RWPE2 (cell line): ENCODE data around the gene URB2.
"Not testable (repeated sequence)": the region's sequence is repeated elsewhere in the genome, so short reads cannot be mapped to it uniquely, and the experiment has no call there.

Experiments used
- ATAC-seq: fragments of 200-7000 bp; cut with Tn5 transposase; 3 replicates; pipeline ENCODE4 v1.9.1; 2021; ENCODE audit warnings: low read depth
- DNase-seq: peaks from one replicate; pipeline ENCODE4 v3.0.0-alpha.2; 2020; ENCODE audit warnings: low spot score
- H3K27ac ChIP-seq: fragments of 450-650 bp; 2 replicates; pipeline ENCODE4 v1.5.1; 2017; ENCODE audit warnings: mild to moderate bottlenecking; ENCODE audit not compliant: poor library complexity, severe bottlenecking
- H3K27me3 ChIP-seq: fragments of 250-450 bp; sonication (Bioruptor Pico); 2 replicates; pipeline ENCODE4 v1.5.1; 2021; ENCODE audit warnings: mild to moderate bottlenecking, moderate library complexity; ENCODE audit not compliant: insufficient read depth, poor library complexity, severe bottlenecking
- H3K36me3 ChIP-seq: fragments of 250-450 bp; sonication (Bioruptor Pico); 2 replicates; pipeline ENCODE4 v1.5.1; 2020; ENCODE audit warnings: low read depth, mild to moderate bottlenecking, moderate library complexity
- H3K4me1 ChIP-seq: fragments of 250-450 bp; sonication (Bioruptor Pico); 2 replicates; pipeline ENCODE4 v1.5.1; 2021; ENCODE audit warnings: mild to moderate bottlenecking, moderate library complexity; ENCODE audit not compliant: insufficient read depth, poor library complexity, severe bottlenecking
- H3K4me3 ChIP-seq: fragments of 250-450 bp; sonication (Bioruptor Pico); 2 replicates; pipeline ENCODE4 v1.5.1; 2021; ENCODE audit warnings: mild to moderate bottlenecking, moderate library complexity; ENCODE audit not compliant: severe bottlenecking
- H3K9me3 ChIP-seq: fragments of 250-450 bp; sonication (Bioruptor Pico); 2 replicates; pipeline ENCODE4 v1.5.1; 2021; ENCODE audit warnings: mild to moderate bottlenecking, moderate library complexity; ENCODE audit not compliant: severe bottlenecking
- TF ChIP-seq, protein P1 (sequence below): fragments of 450-650 bp; IDR thresholded peaks from one replicate; pipeline ENCODE4 v1.5.1; 2017; ENCODE audit warnings: mild to moderate bottlenecking, moderate library complexity; ENCODE audit not compliant: poor library complexity, severe bottlenecking

Gene URB2

DNA sequence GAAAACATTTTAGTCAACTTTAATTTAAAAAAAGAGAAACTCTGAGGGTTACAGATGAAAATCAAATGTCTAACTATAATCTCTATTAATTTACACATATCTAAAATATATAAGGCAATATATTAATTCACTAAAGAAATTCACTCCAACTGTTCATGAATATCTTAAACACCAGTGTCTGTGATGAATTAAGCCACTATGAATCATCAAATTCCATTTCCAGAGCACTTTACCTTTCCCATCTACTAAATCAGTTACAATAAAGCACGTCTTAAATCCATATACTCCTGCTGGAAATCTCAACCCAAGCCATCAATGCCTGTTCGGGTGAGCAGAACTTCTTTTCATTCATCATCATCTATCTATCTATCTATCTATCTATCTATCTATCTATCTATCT, 4.4 kb upstream of the URB2 start:
- Histone ChIP-seq H3K9me3 (no peaks in the 10 kb centered on the region), H3K4me1 (no peaks in the 10 kb centered on the region), H3K27ac (no peak overlapping the region), H3K36me3 (peaks cover 4% of the 10 kb centered on the region; the same call in 1 of the 2 replicates), H3K27me3 (no peaks in the 10 kb centered on the region), H3K4me3 (no peak overlapping the region)
- TF ChIP-seq, protein P1, sequence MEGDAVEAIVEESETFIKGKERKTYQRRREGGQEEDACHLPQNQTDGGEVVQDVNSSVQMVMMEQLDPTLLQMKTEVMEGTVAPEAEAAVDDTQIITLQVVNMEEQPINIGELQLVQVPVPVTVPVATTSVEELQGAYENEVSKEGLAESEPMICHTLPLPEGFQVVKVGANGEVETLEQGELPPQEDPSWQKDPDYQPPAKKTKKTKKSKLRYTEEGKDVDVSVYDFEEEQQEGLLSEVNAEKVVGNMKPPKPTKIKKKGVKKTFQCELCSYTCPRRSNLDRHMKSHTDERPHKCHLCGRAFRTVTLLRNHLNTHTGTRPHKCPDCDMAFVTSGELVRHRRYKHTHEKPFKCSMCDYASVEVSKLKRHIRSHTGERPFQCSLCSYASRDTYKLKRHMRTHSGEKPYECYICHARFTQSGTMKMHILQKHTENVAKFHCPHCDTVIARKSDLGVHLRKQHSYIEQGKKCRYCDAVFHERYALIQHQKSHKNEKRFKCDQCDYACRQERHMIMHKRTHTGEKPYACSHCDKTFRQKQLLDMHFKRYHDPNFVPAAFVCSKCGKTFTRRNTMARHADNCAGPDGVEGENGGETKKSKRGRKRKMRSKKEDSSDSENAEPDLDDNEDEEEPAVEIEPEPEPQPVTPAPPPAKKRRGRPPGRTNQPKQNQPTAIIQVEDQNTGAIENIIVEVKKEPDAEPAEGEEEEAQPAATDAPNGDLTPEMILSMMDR, result no peak
- DNase-seq (no peak), ATAC-seq (no peak)

DNA sequence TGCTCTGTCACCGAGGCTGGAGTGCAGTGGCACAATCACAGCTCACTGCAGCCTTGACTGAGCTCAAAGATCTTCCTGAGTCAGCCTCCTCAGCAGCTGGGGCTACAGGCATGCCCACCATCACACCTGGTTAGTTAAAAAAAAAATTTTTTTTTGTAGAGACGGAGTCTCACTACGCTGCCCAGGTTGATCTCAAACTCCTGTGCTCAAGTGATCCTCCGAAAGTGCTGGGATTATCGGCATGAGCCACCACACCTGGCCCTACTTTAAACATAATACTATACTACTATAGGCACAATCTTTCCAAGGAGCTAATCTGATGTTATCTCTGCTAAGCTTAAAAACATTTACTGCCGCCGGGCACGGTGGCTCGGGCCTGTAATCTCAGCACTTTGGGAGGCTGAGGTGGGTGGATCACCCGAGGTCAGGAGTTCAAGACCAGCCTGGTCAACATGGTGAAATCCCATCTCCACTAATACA, 3.4 kb upstream of the URB2 start:
- not testable (repeated sequence) for H3K27ac ChIP-seq

DNA sequence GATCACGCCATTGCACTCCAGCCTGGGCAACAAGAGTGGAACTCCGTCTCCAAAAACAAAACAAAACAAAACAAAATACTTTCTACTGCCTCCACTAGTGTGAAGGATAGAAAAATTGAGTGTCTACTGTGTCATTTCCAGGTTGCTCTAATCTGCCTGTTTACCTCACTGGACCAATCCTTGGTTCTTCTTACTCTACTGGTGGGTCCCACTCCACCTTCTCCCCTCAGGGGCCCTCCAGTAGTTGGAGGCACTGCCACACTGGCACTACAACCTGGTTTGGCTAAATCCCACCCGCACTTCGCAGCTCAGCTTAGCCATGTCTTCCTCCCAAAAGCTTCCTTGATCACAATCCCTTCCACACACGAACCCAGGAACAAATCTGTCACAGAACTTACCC, 2.8 kb upstream of the URB2 start:
- H3K4me1 ChIP-seq, result no peaks in the 10 kb centered on the region
- no peak overlapping the region for H3K4me3 ChIP-seq
- TF ChIP-seq, protein P1, result no peak
- H3K27ac ChIP-seq, result no peak overlapping the region
- peaks cover 4% of the 10 kb centered on the region; the same call in 1 of the 2 replicates for H3K36me3 ChIP-seq
- H3K27me3 ChIP-seq, result no peaks in the 10 kb centered on the region
- no peaks in the 10 kb centered on the region for H3K9me3 ChIP-seq
- no peak for DNase-seq
- ATAC-seq, result no peak

More for the DNA sequence above, 3.4 kb upstream of the URB2 start:
- not testable (repeated sequence) for H3K27me3 ChIP-seq, DNase-seq, H3K4me3 ChIP-seq, ATAC-seq, H3K9me3 ChIP-seq, H3K4me1 ChIP-seq, H3K36me3 ChIP-seq

DNA sequence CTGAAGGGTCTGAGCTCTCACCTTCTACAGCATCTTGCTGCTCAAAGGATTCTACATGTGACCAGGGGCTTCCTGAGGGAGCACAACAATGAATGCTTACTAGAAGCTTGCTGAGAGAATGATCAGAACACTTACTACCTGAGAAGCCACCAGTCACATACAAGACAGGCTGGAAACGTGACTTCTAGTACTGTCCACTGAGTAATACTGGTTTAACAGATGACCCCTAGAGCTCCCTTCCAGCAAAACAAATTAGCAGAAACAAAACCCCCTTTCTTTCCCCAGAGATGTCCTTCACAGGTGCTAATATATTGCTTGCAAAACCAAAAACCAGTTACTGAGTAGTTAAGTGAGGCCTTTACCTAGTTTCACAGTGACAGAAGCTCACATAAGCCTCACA, 2.2 kb upstream of the URB2 start:
- Histone ChIP-seq H3K4me1 (no peaks in the 10 kb centered on the region), H3K4me3 (no peak overlapping the region), H3K9me3 (no peaks in the 10 kb centered on the region), H3K27me3 (no peaks in the 10 kb centered on the region), H3K36me3 (peaks cover 4% of the 10 kb centered on the region; the same call in 1 of the 2 replicates), H3K27ac (no peak overlapping the region)
- TF ChIP-seq, protein P1, result no peak
- DNase-seq, result no peak
- ATAC-seq, result no peak

DNA sequence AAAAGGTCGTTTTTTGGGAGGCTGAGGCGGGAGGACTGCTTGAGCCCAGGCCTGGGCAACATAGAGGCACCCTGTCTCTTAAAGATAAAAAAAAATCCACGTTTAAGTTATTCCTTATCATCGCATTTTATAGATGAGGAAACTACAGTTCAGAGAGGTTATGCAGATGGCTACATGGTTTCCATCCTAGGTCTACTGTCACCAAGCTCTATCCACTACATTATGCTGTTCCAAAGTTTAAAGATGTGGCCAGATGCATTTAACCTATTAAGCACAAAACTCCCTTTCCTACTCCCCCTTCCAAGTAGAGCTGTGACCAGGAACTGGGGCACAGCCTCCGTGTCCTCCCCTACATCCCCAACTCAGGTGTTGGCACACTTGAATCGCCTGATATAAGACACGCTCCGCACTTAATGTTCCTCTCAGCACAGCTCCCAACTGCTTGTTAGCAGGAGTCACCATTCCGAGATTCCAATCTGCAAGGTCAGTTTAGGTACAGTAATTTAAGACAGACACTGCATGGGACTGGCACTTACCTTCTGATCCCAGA, 1.5 kb upstream of the URB2 start:
- TF ChIP-seq, protein P1, result no peak
- Histone ChIP-seq H3K27me3 (no peaks in the 10 kb centered on the region), H3K27ac (peak overlapping the region; percentile 53), H3K4me1 (no peaks in the 10 kb centered on the region), H3K4me3 (peak overlapping the region; percentile 86), H3K36me3 (peaks cover 4% of the 10 kb centered on the region; the same call in 1 of the 2 replicates), H3K9me3 (no peaks in the 10 kb centered on the region)
- ATAC-seq (no peak), DNase-seq (no peak)
